ES-I3 (cell line): ENCODE measurements around the gene INHBB.
"Not testable (repeated sequence)": the region's sequence is repeated elsewhere in the genome, so short reads cannot be mapped to it uniquely, and the experiment has no call there.

Source experiments
- H3K36me3 ChIP-seq: 2 replicates; pipeline ENCODE4 v1.6.1; 2013; ENCODE audit warnings: mild to moderate bottlenecking, low read length, control low read depth, moderate library complexity; ENCODE audit not compliant: insufficient read depth
- H3K4me1 ChIP-seq: 2 replicates; pipeline ENCODE4 v1.6.1; 2013; ENCODE audit warnings: mild to moderate bottlenecking, control low read depth, low read length; ENCODE audit not compliant: insufficient read depth
- H3K9ac ChIP-seq: 2 replicates; pipeline ENCODE4 v1.6.1; 2013; ENCODE audit warnings: low read depth, mild to moderate bottlenecking, low read length, moderate library complexity
- H3K9me3 ChIP-seq: 2 replicates; pipeline ENCODE4 v1.6.1; 2013; ENCODE audit warnings: mild to moderate bottlenecking, low read length, moderate library complexity; ENCODE audit not compliant: control insufficient read depth, insufficient read depth

Gene INHBB

DNA sequence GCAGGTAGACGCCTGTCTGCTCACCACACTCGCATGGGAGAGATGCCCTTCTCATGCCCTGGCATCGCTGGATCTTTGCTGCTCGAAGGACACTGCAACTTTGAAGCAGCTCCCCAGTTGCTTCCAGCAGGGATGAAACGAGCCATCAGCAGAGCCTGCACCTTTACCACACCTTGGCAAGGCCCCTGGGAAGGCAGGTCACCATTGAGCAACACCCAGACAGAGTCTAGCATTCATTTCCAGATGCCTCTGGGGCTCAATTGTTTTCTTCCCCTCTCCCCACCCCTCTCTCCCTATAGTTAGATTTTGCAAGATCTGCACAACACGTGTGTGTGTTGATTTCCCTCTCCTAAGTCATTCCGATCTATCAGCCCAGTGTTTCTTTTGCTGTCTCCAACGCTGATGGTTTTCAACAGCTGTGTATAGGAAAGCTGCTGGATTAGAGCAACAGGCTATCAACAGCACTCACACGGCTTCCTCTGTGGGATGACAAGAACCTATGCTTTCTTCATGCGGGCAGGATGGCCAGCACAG is 25.6 kb upstream of the INHBB start:
- Histone ChIP-seq H3K36me3 (no peaks in the 10 kb centered on the region), H3K4me1 (0 out of 2 replicates have a peak, but pooled peaks cover 3% of the 10 kb centered on the region), H3K9ac (no peak overlapping the region), H3K9me3 (no peaks in the 10 kb centered on the region)

DNA sequence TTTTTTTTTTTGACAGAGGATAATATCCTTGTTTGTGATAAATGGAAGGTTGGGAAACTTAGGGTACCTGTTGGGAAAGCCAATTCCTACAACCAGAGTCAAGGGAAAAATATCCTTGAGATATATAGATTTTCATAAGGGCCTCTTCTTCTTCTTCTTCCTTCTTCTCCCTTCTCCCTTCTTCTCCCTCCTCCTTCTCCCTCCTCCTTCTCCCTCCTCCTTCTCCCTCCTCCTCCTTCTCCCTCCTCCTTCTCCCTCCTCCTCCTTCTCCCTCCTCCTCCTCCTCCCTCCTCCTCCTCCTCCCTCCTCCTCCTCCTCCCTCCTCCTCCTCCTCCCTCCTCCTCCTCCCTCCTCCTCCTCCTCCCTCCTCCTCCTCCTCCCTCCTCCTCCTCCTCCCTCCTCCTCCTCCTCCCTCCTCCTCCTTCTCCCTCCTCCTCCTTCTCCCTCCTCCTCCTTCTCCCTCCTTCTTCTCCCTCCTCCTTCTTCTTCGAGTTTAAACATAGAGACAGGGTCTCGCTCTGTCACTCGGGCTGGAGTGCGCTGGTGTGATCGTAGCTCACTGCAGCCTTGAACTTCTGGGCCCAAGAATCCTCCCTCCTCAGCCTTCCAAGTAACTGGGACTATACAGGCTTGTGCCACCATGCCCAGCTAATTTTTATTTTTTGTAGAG is 24.9 kb upstream of the INHBB start:
- not testable (repeated sequence) for H3K36me3 ChIP-seq, H3K4me1 ChIP-seq, H3K9ac ChIP-seq, H3K9me3 ChIP-seq

DNA sequence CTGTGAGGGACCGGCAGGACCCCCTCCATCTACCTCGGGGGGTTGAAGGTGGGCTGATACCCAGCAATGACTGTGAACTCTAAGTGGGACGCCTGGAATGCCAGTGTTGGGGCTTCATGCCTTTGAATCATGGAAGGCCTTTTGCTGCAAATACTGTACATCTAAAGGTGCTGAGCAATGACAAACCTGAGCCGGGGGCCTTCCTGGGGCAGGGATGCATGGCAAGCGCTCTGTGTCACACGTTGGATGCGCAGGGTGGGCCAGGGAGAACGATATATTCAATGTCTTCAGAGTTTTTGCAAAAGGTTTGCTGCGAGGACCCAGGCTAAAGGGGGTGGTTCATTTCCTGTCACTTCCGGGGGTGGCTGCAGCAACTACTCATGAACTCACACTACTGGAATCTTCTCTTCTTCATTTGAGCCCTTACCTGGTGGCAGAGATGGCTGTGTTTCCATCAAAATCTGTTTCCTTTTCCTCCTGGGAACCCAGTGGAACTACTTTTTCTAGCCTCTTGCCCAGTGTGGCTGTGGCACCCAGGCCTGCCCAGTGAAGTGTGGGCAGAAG is 24.1 kb upstream of the INHBB start:
- no peaks in the 10 kb centered on the region for H3K9me3 ChIP-seq
- H3K9ac ChIP-seq, result no peak overlapping the region
- H3K4me1 ChIP-seq, result 0 out of 2 replicates have a peak, but pooled peaks cover 3% of the 10 kb centered on the region
- no peaks in the 10 kb centered on the region for H3K36me3 ChIP-seq

DNA sequence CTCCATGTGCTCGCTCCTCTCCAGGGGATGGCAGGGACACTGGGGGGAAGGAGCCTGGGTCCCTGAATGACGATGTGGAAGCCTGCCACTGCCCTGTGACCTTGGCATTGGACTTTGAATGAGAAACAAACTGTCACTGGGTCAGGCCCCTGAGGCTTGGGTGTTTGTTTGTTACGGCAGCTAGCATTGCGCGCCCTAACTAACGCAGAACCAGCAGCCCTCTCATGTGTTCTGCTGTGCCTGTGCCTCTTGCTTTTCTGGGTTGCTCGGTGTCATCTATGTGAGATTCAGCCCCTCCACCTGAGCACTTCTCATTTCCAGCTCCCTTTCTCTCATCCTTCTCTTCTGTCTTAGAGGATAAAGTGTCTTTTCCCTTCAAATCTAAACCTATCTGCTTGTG is 23.6 kb upstream of the INHBB start:
- Histone ChIP-seq H3K36me3 (no peaks in the 10 kb centered on the region), H3K9ac (no peak overlapping the region), H3K4me1 (0 out of 2 replicates have a peak, but pooled peaks cover 3% of the 10 kb centered on the region), H3K9me3 (no peaks in the 10 kb centered on the region)

DNA sequence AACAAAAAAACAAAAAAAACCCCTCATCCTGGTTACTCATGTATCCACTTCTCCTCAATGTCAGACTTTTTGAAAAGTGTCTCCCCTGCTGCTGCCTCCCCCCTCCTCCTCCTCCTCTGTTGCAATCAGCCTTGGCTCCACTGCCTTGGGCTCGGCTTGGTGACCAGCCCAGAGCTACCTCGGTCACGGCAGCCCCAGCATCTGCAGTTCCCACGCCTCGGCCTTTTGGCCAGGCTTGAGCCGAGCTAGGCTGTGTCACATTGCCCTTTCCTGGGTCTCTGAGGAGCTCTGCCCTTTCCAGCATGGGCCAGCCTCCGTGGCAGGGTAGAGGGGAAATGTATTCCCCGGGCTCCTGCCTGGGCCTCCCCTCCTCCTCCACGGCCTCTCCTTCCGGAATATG is 22.7 kb upstream of the INHBB start:
- no peaks in the 10 kb centered on the region for H3K9me3 ChIP-seq
- no peak overlapping the region for H3K9ac ChIP-seq
- no peaks in the 10 kb centered on the region for H3K36me3 ChIP-seq
- H3K4me1 ChIP-seq, result 0 out of 2 replicates have a peak, but pooled peaks cover 3% of the 10 kb centered on the region

DNA sequence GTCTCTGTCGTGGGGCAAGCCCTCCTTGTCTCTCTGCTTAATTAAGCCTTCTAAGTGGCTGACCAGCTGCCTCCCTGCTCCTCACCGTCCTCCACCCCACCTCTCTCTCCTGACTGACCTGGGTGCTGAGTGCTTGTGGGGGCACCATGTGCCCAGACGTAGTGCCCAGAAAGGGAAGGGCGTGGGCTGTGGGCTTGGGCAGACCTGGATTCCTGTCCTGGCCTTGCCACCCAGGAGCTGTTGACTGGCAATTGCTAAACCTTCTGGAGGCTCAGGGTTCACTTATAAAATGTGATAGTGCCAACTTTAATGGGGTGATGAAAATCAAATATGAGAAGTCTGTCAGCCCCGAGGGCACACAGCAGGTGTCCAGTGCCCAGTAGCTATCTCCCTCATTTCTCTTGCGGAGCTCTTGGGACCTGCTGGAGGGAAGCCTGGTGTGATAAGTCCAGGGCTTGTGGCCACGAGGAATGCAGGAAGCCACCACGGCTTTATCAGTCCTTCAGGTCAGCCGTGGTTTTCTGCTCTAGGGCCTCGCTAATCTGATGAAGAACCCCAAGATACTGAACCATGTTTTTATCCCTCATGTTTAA is 22.0 kb upstream of the INHBB start:
- Histone ChIP-seq H3K4me1 (0 out of 2 replicates have a peak, but pooled peaks cover 3% of the 10 kb centered on the region), H3K9ac (no peak overlapping the region), H3K9me3 (no peaks in the 10 kb centered on the region), H3K36me3 (no peaks in the 10 kb centered on the region)

DNA sequence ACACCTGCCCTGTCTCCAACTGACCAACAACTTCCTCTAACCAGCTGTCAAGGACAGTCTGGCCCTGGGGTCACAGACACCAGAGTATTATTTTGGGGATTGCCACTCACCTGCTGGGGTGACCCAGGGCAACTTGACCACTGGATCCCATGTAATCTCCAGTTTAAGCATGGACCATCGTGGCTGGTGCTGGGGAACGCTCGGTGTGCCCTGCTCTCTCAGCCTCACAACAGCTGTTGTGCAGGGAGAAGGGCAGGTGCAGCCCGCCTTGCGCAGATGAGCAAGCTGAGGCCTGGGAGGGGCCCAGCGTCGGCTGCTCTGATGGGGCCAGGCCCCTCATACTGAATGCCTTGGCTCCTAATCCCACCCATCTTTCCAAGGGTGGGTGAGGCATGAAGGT is 21.0 kb upstream of the INHBB start:
- H3K9ac ChIP-seq, result no peak overlapping the region
- no peaks in the 10 kb centered on the region for H3K4me1 ChIP-seq

DNA sequence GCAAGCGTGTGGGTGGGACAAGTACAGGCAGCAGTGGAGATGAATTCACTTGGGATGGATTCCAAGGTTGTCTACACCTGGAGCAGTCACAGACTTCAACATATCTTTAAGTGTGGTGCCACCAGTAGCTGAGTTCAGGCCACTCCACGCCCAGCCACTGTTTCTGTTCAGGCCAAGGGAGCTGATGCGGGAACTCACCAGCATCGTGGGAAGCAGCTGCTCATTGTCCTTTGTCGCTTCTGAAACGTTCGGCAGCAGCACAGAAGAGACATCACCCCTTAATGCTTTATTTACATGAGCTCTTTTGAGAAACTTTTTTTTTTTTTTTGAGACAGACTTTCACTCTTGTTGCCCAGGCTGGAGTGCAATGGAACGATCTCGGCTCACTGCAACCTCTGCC is 19.9 kb upstream of the INHBB start:
- Histone ChIP-seq H3K9ac (no peak overlapping the region), H3K4me1 (no peaks in the 10 kb centered on the region), H3K9me3 (no peaks in the 10 kb centered on the region), H3K36me3 (no peaks in the 10 kb centered on the region)

More for the DNA sequence above, 21.0 kb upstream of the INHBB start:
- H3K36me3 ChIP-seq, result no peaks in the 10 kb centered on the region
- no peaks in the 10 kb centered on the region for H3K9me3 ChIP-seq

DNA sequence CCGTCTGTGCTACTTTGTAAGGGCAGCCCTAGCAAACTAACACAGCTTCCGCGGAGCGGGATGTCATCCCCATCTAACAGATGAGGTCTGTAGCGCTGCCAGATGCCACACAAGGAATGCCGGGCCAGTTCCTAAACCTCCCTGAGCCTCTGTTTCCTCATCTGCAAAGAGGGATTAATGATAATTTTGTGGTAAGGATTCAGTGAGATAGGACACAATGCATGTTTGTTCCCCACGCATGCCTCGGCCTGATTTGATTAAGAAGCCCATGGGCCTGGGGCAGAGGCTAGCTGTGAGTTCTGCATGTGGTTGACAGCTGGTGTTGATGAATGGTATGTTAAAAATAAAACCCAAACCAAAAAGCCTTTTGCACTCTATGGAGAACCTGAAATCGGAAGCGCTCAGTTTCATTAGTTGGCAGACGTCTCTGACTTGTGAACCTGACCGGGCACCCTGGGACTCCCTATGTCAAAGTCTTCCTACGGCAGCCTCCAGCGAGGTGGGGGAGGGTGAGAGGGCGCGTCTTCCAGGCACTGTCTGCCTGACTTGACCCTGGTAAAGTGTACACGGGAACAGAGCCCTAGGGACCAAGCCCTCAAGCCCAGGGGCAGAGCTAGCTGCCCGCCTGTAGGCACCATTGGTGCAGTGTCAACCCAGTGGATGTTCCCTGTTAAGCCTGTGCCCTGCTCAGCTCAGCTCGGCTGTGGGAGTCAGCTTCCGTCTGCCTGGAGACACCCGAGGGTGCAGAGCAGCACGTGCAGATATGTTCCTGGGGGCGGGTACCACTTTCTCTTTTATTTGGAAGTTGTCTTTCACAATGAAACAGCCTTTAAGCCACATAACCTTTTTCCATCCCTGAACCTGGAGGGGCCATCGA is 14.8 kb upstream of the INHBB start:
- Histone ChIP-seq H3K9me3 (no peaks in the 10 kb centered on the region), H3K9ac (no peak overlapping the region)

DNA sequence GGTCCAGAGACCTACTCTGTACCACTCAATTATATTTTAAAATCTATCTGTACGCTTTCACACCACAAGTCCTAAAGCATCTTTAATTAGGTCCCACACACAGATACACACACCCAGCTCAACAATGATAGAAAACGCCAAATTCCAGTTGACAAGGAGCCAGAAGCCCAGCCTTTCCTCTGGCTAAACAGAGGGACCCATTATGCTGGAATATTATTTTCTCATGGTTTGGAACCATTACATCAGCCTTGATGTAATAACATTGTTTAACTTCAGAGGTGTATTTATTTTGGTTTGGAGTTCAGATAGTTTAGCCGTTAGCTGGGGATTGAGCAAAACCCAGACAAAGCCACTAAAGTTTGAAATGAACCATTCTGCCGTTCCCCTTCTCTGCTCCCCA is 14.0 kb upstream of the INHBB start:
- Histone ChIP-seq H3K36me3 (no peaks in the 10 kb centered on the region), H3K9me3 (no peaks in the 10 kb centered on the region), H3K9ac (no peak overlapping the region), H3K4me1 (no peaks in the 10 kb centered on the region)

More for the DNA sequence above, 14.8 kb upstream of the INHBB start:
- no peaks in the 10 kb centered on the region for H3K36me3 ChIP-seq
- no peaks in the 10 kb centered on the region for H3K4me1 ChIP-seq

DNA sequence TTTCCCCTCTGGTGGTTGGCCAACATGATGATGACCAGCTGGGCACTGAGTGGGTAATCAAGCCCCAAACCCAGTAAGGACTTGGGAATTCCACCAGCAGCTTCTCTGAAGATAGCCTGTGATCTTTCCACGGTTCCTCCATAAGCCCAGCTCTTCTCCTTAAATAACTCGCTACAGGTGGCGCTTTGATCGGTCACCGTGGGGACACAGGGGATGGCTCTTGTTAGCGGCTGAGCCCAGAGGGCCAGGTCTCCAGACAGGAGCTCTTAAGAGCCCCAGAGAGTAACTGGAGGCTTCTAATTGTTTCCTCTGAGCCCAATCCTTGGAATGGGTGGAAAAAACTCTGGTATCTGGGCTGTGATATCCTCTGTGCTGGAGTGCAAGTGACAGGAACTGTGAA is 13.6 kb upstream of the INHBB start:
- Histone ChIP-seq H3K36me3 (no peaks in the 10 kb centered on the region), H3K9ac (no peak overlapping the region), H3K4me1 (no peaks in the 10 kb centered on the region), H3K9me3 (no peaks in the 10 kb centered on the region)

DNA sequence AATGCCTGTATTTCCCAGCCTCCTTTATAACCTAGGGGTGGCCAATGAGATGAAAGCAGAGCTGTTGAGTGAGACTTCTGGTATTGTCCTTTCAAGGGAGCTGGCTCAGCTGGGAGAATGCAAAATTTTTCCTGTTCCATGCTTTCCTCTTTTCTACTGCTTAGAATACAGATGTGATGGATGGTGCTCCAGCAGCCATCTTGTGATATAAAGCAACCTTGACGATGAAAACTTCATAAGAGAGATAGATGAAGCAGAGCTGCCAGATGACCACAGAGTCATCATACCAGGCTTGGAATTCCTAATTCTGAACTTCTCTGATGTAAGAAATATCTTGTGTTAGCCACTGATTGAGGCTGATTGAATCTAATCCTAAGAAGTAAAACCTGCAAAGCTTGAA is 11.9 kb upstream of the INHBB start:
- no peaks in the 10 kb centered on the region for H3K9me3 ChIP-seq

DNA sequence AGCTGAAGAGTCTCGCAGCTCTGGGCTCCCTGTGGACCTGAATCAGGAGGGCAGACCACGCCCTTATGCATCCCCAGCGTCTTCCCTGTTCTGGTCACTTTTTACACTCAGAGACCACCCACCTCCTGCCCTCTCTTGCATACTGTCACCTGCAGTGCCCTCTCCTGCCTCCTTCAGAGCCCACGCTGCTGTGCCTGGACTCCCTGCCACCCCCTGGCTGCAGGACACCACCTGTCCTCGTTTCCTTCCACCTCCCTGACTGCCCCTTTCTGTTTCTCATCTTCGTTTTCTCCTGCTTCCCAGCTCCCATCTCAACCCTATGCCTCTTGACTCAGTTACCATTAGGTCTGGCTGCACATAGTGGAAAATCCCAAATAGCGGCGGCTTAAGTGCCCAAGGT is 9.2 kb upstream of the INHBB start:
- H3K4me1 ChIP-seq, result no peaks in the 10 kb centered on the region
- no peaks in the 10 kb centered on the region for H3K36me3 ChIP-seq
- no peaks in the 10 kb centered on the region for H3K9me3 ChIP-seq
- H3K9ac ChIP-seq, result no peak overlapping the region

More for the DNA sequence above, 11.9 kb upstream of the INHBB start:
- H3K36me3 ChIP-seq, result no peaks in the 10 kb centered on the region
- H3K4me1 ChIP-seq, result no peaks in the 10 kb centered on the region
- H3K9ac ChIP-seq, result no peak overlapping the region

DNA sequence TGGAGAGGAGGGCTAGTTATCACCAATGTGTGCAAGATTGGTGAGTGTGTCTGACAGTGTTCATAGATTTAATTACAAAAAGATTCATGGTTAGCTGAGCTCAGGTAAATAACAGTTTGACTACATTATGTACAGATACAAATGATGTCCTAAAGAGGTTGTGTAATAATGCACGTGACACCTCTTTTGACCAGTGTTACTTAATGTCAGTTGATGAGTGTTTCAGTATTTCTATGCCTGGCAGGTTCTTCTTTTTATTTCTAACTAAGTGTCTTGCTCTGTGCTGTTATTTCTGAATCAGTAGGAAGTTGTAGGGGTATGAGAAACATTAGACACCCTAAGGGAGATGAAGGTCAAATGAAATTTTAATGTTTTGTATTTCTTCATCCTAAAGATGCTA is 7.9 kb upstream of the INHBB start:
- Histone ChIP-seq H3K36me3 (no peaks in the 10 kb centered on the region), H3K4me1 (no peaks in the 10 kb centered on the region), H3K9ac (no peak overlapping the region), H3K9me3 (no peaks in the 10 kb centered on the region)
